Measurements from ENCODE around the gene TLR3. TPM values are rescaled to one million over a fixed set of nuclear protein-coding genes. Genes with fewer than 3 reads are reported as not detected.

The TLR3 gene
- polyA plus RNA-seq, 3 donors, result 0.09 TPM; not detected in 2

DNA sequence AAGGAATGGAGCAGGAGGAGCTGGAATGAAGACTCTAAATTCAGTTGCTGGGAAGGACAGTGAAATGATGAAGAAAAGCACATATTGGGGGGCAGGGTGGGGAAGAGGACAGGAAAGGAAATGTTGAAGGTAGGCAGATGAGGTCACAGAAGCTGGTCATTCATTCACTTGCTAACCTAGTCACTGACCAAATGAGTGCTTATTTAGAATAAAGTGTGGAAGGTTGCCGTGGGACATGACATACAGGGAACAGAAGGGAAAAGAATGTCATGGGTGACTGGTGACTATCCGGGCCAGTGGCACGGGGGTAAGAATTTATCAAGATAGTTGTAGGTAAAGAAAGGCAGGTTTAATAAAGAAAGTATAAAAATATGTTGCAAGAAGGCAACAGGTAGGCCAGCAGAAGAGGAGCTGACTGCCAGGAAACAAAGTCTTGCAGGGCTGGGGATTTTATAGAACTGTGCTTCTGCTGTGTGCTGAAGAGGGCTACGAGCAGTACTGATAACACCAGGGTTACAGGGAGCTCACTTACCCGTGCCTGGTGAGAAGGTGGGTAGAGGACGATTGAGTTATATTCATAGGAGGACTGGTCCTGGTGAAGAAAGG, 31.9 kb upstream of the TLR3 start:
- peaks cover 9 to 13% of the 10 kb centered on the region in 2 donors for H3K9me3 ChIP-seq (replicated peaks in 1 of 2; ENCODE audit: control insufficient read depth in 1 of 2, insufficient read depth in 1 of 2, low read length in 2 of 2)
- H3K27ac ChIP-seq (ENCODE audit: low read depth in 1 of 2, low read length in 2 of 2), result no peak overlapping the region
- Mint-ChIP-seq H3K9me3 (peaks cover 0 to 19% (median 15%) of the 10 kb centered on the region in 7 donors), H3K36me3 (no peaks in the 10 kb centered on the region), H3K27me3 (ENCODE audit: low read depth in 3 of 3) (peaks cover 4 to 7% (median 5%) of the 10 kb centered on the region in 3 donors), H3K4me3 (no peak overlapping the region), H3K27ac (peak overlapping the region in 1 of 7 donors; percentile 12), H3K4me1 (no peaks in the 10 kb centered on the region)
- WGBS (ENCODE audit: insufficient coverage), result 89% methylated on average over 3 of the region's 6 CpGs
- DNase-seq, result no peak
- H2AFZ ChIP-seq (ENCODE audit: insufficient read depth, low read depth, low read length, poor library complexity, severe bottlenecking), result no peak overlapping the region
- no peak overlapping the region for H3K4me3 ChIP-seq (replicated peaks in 1 of 3; ENCODE audit: low read depth in 2 of 3, low read length in 3 of 3)
- H3K9ac ChIP-seq (ENCODE audit: insufficient read depth, low read length, poor library complexity, severe bottlenecking), result no peak overlapping the region
- no peaks in the 10 kb centered on the region for H3K4me1 ChIP-seq (ENCODE audit: control insufficient read depth in 1 of 2, insufficient read depth in 2 of 2, low read length in 2 of 2)
- no peaks in the 10 kb centered on the region for H3K36me3 ChIP-seq (replicated peaks in 1 of 2; ENCODE audit: control insufficient read depth in 1 of 2, insufficient read depth in 2 of 2, low read length in 2 of 2)
- TF ChIP-seq, protein P1, sequence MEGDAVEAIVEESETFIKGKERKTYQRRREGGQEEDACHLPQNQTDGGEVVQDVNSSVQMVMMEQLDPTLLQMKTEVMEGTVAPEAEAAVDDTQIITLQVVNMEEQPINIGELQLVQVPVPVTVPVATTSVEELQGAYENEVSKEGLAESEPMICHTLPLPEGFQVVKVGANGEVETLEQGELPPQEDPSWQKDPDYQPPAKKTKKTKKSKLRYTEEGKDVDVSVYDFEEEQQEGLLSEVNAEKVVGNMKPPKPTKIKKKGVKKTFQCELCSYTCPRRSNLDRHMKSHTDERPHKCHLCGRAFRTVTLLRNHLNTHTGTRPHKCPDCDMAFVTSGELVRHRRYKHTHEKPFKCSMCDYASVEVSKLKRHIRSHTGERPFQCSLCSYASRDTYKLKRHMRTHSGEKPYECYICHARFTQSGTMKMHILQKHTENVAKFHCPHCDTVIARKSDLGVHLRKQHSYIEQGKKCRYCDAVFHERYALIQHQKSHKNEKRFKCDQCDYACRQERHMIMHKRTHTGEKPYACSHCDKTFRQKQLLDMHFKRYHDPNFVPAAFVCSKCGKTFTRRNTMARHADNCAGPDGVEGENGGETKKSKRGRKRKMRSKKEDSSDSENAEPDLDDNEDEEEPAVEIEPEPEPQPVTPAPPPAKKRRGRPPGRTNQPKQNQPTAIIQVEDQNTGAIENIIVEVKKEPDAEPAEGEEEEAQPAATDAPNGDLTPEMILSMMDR (IDR thresholded peaks at IDR 0.05), result no peak
- H3K79me2 ChIP-seq (ENCODE audit: insufficient read depth, low read length), result no peaks in the 10 kb centered on the region
- intact Hi-C loops (cut with micrococcal nuclease), result loop anchor here in 1 of 2 donors (5.0 to 10.0 kb wide), 2 partner anchors 395 to 1002 kb away; no protein-coding TSS in a partner anchor
- H3K4me2 ChIP-seq (replicated peaks; ENCODE audit: extremely low read depth, low read length, poor library complexity, severe bottlenecking), result no peak overlapping the region
- peaks cover 0 to 3% of the 10 kb centered on the region in 2 donors for H3K27me3 ChIP-seq (ENCODE audit: control insufficient read depth in 2 of 2, insufficient read depth in 2 of 2, low read length in 2 of 2)
- no peaks in the 10 kb centered on the region for H4K20me1 ChIP-seq (ENCODE audit: insufficient read depth, low read length)

DNA sequence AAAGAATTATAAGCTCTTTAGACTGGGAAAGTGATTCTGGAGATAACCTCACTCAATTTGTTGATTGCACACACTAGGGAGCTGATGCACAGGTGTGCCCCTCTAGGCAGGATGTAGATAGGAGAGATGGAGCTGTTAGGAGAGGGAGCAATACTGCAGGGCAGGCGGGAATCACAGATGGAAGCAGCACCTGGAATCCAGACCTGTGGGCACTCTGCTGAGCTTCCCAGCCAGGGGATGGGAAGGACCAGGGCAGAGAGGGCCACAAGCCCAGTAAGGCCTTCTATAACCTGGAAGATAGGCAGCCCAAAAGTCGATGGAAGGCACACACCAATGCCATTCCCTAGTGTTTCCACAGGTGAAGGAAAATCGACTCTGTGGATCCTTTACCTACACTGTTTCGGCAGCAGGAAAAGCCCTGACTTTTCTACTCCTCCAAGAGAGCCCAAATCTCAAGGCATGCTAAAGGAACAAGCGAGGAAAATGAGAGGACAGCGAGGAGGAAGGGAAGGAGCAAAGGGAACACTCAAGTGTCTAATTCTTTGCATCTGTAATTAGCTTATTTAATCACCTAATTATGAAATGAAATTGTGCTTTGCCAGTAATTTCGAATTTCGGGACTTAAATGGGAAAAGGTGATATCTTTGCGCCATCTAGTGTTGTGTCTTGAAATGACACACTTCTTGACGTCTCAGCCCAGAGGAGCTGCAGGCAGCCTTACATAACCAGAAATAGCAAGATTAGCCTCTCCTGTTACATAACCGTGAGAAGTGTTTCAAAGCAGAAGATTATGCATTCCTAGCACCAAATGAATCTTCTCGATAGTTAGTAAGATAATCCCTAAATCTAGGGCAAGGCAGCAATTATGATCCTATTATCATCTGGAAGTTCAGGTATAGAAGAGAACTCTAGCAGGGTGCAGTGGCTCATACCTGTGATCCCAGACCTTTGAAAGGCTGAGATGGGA, 31.0 kb upstream of the TLR3 start:
- Histone ChIP-seq H3K9me3 (replicated peaks in 1 of 2; ENCODE audit: control insufficient read depth in 1 of 2, insufficient read depth in 1 of 2, low read length in 2 of 2) (peaks cover 9 to 13% of the 10 kb centered on the region in 2 donors), H3K4me3 (replicated peaks in 1 of 3; ENCODE audit: low read depth in 2 of 3, low read length in 3 of 3) (no peak overlapping the region), H3K4me2 (replicated peaks; ENCODE audit: extremely low read depth, low read length, poor library complexity, severe bottlenecking) (no peak overlapping the region), H3K36me3 (replicated peaks in 1 of 2; ENCODE audit: control insufficient read depth in 1 of 2, insufficient read depth in 2 of 2, low read length in 2 of 2) (no peaks in the 10 kb centered on the region), H2AFZ (ENCODE audit: insufficient read depth, low read depth, low read length, poor library complexity, severe bottlenecking) (no peak overlapping the region), H4K20me1 (ENCODE audit: insufficient read depth, low read length) (no peaks in the 10 kb centered on the region), H3K27me3 (ENCODE audit: control insufficient read depth in 2 of 2, insufficient read depth in 2 of 2, low read length in 2 of 2) (peaks cover 0 to 3% of the 10 kb centered on the region in 2 donors), H3K79me2 (ENCODE audit: insufficient read depth, low read length) (no peaks in the 10 kb centered on the region), H3K4me1 (ENCODE audit: control insufficient read depth in 1 of 2, insufficient read depth in 2 of 2, low read length in 2 of 2) (no peaks in the 10 kb centered on the region), H3K9ac (ENCODE audit: insufficient read depth, low read length, poor library complexity, severe bottlenecking) (no peak overlapping the region), H3K27ac (ENCODE audit: low read depth in 1 of 2, low read length in 2 of 2) (no peak overlapping the region)
- TF ChIP-seq, protein P1 (IDR thresholded peaks at IDR 0.05), result peak; percentile 89
- Mint-ChIP-seq H3K27ac (no peak overlapping the region), H3K9me3 (peaks cover 0 to 19% (median 15%) of the 10 kb centered on the region in 7 donors), H3K36me3 (no peaks in the 10 kb centered on the region), H3K4me1 (no peaks in the 10 kb centered on the region), H3K27me3 (ENCODE audit: low read depth in 3 of 3) (peaks cover 2 to 7% (median 3%) of the 10 kb centered on the region in 3 donors), H3K4me3 (peak overlapping the region in 1 of 2 donors; percentile 7)
- peak; percentile 43 to 54 (median 53) for DNase-seq
- WGBS (ENCODE audit: insufficient coverage), result 24% methylated on average over 4 of the region's 12 CpGs
- intact Hi-C loops (cut with micrococcal nuclease), result loop anchor here (2.0 to 10.0 kb wide), 3 partner anchors 396 to 1003 kb away; no protein-coding TSS in a partner anchor
